T-helper 1 cell treated with Interleukin-12 subunit alpha and Interleukin-12 subunit beta and Interleukin-4 antibody, amounts not matched to agents 30 ng/mL and 1 ng/mL, for 36 hours (primary cell): ENCODE results near the gene MAGEB3. TPM values are rescaled to one million over a fixed set of nuclear protein-coding genes. Genes with fewer than 3 reads are reported as not detected.

Experiments
- intact Hi-C: fragments of 100-400 bp; cut with micrococcal nuclease; formaldehyde crosslinking; loops from one replicate; pipeline ENCODE4 v1.15.1; 2024
- total RNA-seq: library from RNA; stranded (reverse); gene quantifications from 2 replicates; pipeline ENCODE4 v1.2.3, GENCODE V29; 2022

MAGEB3 gene
- total RNA-seq, 1 donor from 2014 or later: not detected

DNA sequence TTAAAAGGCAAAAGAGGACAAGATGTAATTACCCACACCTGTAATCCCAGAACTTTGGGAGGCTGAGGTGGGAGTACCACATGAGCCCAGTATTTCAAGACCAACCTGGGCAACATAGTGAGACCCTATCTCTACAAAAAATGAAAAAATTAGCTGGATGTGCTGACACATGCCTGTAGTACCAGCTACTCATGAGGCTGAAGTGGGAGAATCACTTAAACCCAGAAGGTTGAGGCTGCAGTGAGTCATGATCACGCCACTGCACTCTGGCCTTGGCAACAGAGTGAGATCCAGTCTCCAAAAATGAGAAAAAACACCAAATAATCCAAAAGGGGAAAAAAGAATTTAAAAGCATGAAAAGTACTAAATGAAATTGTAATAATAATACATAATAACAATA, 47.9 kb downstream of the MAGEB3 start:
- intact Hi-C loops: no loop called here

DNA sequence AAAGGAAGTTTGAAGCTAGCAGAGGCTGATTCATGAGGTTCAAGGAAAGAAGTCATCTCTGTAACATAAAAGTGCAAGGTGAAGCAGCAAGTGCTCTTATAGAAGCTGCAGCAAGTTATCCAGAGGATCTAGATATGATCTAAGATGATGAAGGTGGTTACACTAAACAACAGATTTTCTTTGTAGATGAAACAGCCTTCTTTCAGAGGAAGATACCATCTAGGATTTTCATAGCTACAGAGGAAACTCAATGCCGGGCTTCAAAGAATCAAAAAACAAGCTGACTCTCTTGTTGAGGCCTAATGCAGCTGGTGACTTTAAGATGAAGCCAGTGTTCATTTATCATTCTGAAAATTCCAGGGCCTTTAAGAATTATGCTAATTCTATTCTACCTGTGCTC, 50.0 kb downstream of the MAGEB3 start:
- intact Hi-C loops: no loop called here

- intact Hi-C loops: no loop called here
Observed at GRCh38 chrX:30282527-30282926, 52.1 kb downstream of the MAGEB3 start.

- intact Hi-C loops: no loop called here
Observed at GRCh38 chrX:30283456-30284200, 53.2 kb downstream of the MAGEB3 start.

Other genes starting within 250 kb of the MAGEB3 start
- gene MAGEB2, start 15.1 kb upstream of the MAGEB3 start, total RNA-seq: not detected in 2 replicates
- not detected in 2 replicates for gene MAGEB4, start 11.3 kb downstream of the MAGEB3 start, total RNA-seq
- not detected in 2 replicates for gene MAGEB1, start 16.5 kb downstream of the MAGEB3 start, total RNA-seq
- not detected in 2 replicates for gene NR0B1, start 78.7 kb downstream of the MAGEB3 start, total RNA-seq